ENCODE data around the gene ZNF609. TPM values are rescaled to one million over a fixed set of nuclear protein-coding genes. Genes with fewer than 3 reads are reported as not detected.
A peak's percentile ranks its signal among the peaks of the same experiment; 100 is the strongest.

Gene ZNF609
- total RNA-seq, 3 donors from 2014 or later (not counting 1 experiment from before 2014, with no cell fraction given): 40.3 to 59.7 (median 55.3) TPM

DNA sequence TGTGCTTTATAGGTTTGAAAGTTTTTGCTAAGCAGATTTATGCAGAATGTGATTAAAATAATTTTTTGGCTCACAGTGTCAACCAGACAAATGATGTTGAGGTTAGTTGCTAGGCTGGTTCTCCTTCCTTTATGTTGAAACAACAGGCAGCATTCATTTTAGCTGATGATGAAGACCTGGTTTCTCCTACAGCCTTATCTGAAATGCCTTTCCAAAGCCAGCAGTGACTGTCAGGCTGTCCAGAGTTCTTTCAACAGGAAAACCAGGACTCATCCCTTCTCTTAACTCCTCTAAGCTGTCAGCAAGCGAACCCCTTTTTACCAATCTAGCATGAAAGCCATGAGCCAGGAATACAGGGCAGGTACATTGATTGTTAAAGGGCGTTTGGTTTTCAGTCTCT is 84.1 kb downstream of the ZNF609 start:
- Mint-ChIP-seq H3K9me3 (no peaks in the 10 kb centered on the region), H3K4me1 (peaks cover 40 to 43% of the 10 kb centered on the region in 2 donors), H3K27ac (peak overlapping the region in 1 of 2 donors; percentile 33), H3K36me3 (no peaks in the 10 kb centered on the region), H3K27me3 (ENCODE audit: low read depth in 2 of 2) (no peaks in the 10 kb centered on the region), H3K4me3 (no peak overlapping the region)
- no peaks in the 10 kb centered on the region for H3K4me1 ChIP-seq (ENCODE audit: control insufficient read depth, insufficient read depth, low read length)
- ATAC-seq (no peak), DNase-seq (no peak)
- H3K4me3 ChIP-seq (ENCODE audit: low read length): no peak overlapping the region
- 100% methylated on average over 2 of the region's 2 CpGs for WGBS (ENCODE audit: insufficient coverage)
- intact Hi-C loops (cut with micrococcal nuclease): no loop called here
- H3K27ac ChIP-seq (ENCODE audit: low read length): no peak overlapping the region
- H3K36me3 ChIP-seq (ENCODE audit: control insufficient read depth, insufficient read depth, low read length): no peaks in the 10 kb centered on the region
- H3K27me3 ChIP-seq (ENCODE audit: control insufficient read depth, insufficient read depth, low read length): no peaks in the 10 kb centered on the region
- H3K9me3 ChIP-seq (ENCODE audit: control insufficient read depth, insufficient read depth, low read length): no peaks in the 10 kb centered on the region
- TF ChIP-seq, protein P1, sequence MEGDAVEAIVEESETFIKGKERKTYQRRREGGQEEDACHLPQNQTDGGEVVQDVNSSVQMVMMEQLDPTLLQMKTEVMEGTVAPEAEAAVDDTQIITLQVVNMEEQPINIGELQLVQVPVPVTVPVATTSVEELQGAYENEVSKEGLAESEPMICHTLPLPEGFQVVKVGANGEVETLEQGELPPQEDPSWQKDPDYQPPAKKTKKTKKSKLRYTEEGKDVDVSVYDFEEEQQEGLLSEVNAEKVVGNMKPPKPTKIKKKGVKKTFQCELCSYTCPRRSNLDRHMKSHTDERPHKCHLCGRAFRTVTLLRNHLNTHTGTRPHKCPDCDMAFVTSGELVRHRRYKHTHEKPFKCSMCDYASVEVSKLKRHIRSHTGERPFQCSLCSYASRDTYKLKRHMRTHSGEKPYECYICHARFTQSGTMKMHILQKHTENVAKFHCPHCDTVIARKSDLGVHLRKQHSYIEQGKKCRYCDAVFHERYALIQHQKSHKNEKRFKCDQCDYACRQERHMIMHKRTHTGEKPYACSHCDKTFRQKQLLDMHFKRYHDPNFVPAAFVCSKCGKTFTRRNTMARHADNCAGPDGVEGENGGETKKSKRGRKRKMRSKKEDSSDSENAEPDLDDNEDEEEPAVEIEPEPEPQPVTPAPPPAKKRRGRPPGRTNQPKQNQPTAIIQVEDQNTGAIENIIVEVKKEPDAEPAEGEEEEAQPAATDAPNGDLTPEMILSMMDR (IDR thresholded peaks at IDR 0.05): no peak

DNA sequence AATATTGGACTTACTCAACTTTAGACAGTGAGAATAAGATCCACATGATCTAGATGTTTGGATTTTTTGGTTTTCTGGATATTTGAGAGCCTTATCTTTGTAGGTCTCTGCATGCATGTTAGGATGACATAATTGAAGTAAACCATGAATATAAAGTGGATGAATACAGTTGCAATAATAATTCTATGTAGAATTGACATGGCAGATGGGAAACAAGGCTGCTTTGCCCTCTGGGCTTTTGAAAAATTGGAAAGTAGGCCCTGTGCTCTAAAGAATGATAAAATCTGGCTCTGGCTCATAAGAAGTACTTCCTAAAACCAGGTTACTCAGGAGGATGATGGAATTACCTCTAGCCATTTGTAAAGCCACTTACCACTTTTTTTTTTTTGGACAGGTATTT is 86.9 kb downstream of the ZNF609 start:
- Histone ChIP-seq H3K36me3 (ENCODE audit: control insufficient read depth, insufficient read depth, low read length) (no peaks in the 10 kb centered on the region), H3K27ac (ENCODE audit: low read length) (no peak overlapping the region), H3K4me1 (ENCODE audit: control insufficient read depth, insufficient read depth, low read length) (no peaks in the 10 kb centered on the region), H3K9me3 (ENCODE audit: control insufficient read depth, insufficient read depth, low read length) (no peaks in the 10 kb centered on the region), H3K4me3 (ENCODE audit: low read length) (no peak overlapping the region), H3K27me3 (ENCODE audit: control insufficient read depth, insufficient read depth, low read length) (no peaks in the 10 kb centered on the region)
- DNase-seq (no peak), ATAC-seq (no peak)
- intact Hi-C loops (cut with micrococcal nuclease): no loop called here
- Mint-ChIP-seq H3K27ac (peak overlapping the region in 1 of 2 donors; percentile 25), H3K36me3 (no peaks in the 10 kb centered on the region), H3K4me3 (no peak overlapping the region), H3K27me3 (ENCODE audit: low read depth in 2 of 2) (no peaks in the 10 kb centered on the region), H3K4me1 (peaks cover 39 to 43% of the 10 kb centered on the region in 2 donors), H3K9me3 (no peaks in the 10 kb centered on the region)
- TF ChIP-seq, protein P1 (IDR thresholded peaks at IDR 0.05): no peak

GRCh38 chr15:64548235-64548634 is 87.9 kb downstream of the ZNF609 start:
- H3K27ac ChIP-seq (ENCODE audit: low read length): no peak overlapping the region
- Mint-ChIP-seq H3K27me3 (ENCODE audit: low read depth in 2 of 2) (no peaks in the 10 kb centered on the region), H3K9me3 (no peaks in the 10 kb centered on the region), H3K36me3 (no peaks in the 10 kb centered on the region), H3K4me1 (peaks cover 33 to 41% of the 10 kb centered on the region in 2 donors), H3K27ac (no peak overlapping the region), H3K4me3 (no peak overlapping the region)
- H3K9me3 ChIP-seq (ENCODE audit: control insufficient read depth, insufficient read depth, low read length): no peaks in the 10 kb centered on the region
- no peak overlapping the region for H3K4me3 ChIP-seq (ENCODE audit: low read length)
- H3K27me3 ChIP-seq (ENCODE audit: control insufficient read depth, insufficient read depth, low read length): no peaks in the 10 kb centered on the region
- ATAC-seq (no peak), DNase-seq (no peak)
- H3K4me1 ChIP-seq (ENCODE audit: control insufficient read depth, insufficient read depth, low read length): no peaks in the 10 kb centered on the region
- TF ChIP-seq, protein P1 (IDR thresholded peaks at IDR 0.05): no peak
- no peaks in the 10 kb centered on the region for H3K36me3 ChIP-seq (ENCODE audit: control insufficient read depth, insufficient read depth, low read length)
- WGBS (ENCODE audit: insufficient coverage): 100% methylated on average over 1 of the region's 2 CpGs
- intact Hi-C loops (cut with micrococcal nuclease): no loop called here

GRCh38 chr15:64549860-64550259 is 89.5 kb downstream of the ZNF609 start:
- Mint-ChIP-seq H3K4me1 (peaks cover 27 to 29% of the 10 kb centered on the region in 2 donors), H3K9me3 (no peaks in the 10 kb centered on the region)
- 88% methylated on average over 2 of the region's 2 CpGs for WGBS (ENCODE audit: insufficient coverage)

More at GRCh38 chr15:64549860-64550259, 89.5 kb downstream of the ZNF609 start:
- H3K27me3 Mint-ChIP-seq (ENCODE audit: low read depth in 2 of 2): no peaks in the 10 kb centered on the region
- H3K27ac Mint-ChIP-seq: no peak overlapping the region
- H3K4me3 Mint-ChIP-seq: no peak overlapping the region
- ATAC-seq: no peak
- Histone ChIP-seq H3K27ac (ENCODE audit: low read length) (no peak overlapping the region), H3K36me3 (ENCODE audit: control insufficient read depth, insufficient read depth, low read length) (no peaks in the 10 kb centered on the region), H3K4me3 (ENCODE audit: low read length) (no peak overlapping the region), H3K4me1 (ENCODE audit: control insufficient read depth, insufficient read depth, low read length) (no peaks in the 10 kb centered on the region), H3K27me3 (ENCODE audit: control insufficient read depth, insufficient read depth, low read length) (no peaks in the 10 kb centered on the region), H3K9me3 (ENCODE audit: control insufficient read depth, insufficient read depth, low read length) (no peaks in the 10 kb centered on the region)
- intact Hi-C loops (cut with micrococcal nuclease): no loop called here
- DNase-seq: no peak
- TF ChIP-seq, protein P1 (IDR thresholded peaks at IDR 0.05): no peak
- H3K36me3 Mint-ChIP-seq: no peaks in the 10 kb centered on the region
